Inferior parietal cortex (tissue), 1 donor: ENCODE data around the gene COPB2.

Experiments
- DNase-seq: peaks from one replicate; pipeline ENCODE4 v3.0.0-alpha.2; 2016; ENCODE audit errors: extremely low spot score

The COPB2 gene

GRCh38 chr3:139327861-139328260 lies 61.6 kb downstream of the COPB2 start:
- no peak for DNase-seq

GRCh38 chr3:139327231-139327630 lies 62.2 kb downstream of the COPB2 start:
- no peak for DNase-seq

- no peak for DNase-seq
Measured at GRCh38 chr3:139326707-139327106, 62.7 kb downstream of the COPB2 start.

GRCh38 chr3:139326131-139326530 lies 63.3 kb downstream of the COPB2 start:
- DNase-seq: no peak

- no peak for DNase-seq
Measured at GRCh38 chr3:139325551-139325950, 63.9 kb downstream of the COPB2 start.

- no peak for DNase-seq
Measured at GRCh38 chr3:139324456-139324855, 65.0 kb downstream of the COPB2 start.

- DNase-seq: no peak
Measured at GRCh38 chr3:139323146-139323545, 66.3 kb downstream of the COPB2 start.

- DNase-seq: no peak
Measured at GRCh38 chr3:139322346-139322745, 67.1 kb downstream of the COPB2 start.

- DNase-seq: no peak
Measured at GRCh38 chr3:139320551-139321309, 68.7 kb downstream of the COPB2 start.

- DNase-seq: no peak
Measured at GRCh38 chr3:139319428-139320402, 69.7 kb downstream of the COPB2 start.

GRCh38 chr3:139318826-139319225 lies 70.6 kb downstream of the COPB2 start:
- no peak for DNase-seq

- no peak for DNase-seq
Measured at GRCh38 chr3:139318431-139318816, 71.0 kb downstream of the COPB2 start.

GRCh38 chr3:139317660-139318430 lies 71.6 kb downstream of the COPB2 start:
- no peak for DNase-seq

- DNase-seq: no peak
Measured at GRCh38 chr3:139317215-139317614, 72.2 kb downstream of the COPB2 start.

GRCh38 chr3:139313921-139314320 lies 75.5 kb downstream of the COPB2 start:
- no peak for DNase-seq

GRCh38 chr3:139312959-139313358 lies 76.5 kb downstream of the COPB2 start:
- DNase-seq: no peak

- no peak for DNase-seq
Measured at GRCh38 chr3:139312416-139312815, 77.0 kb downstream of the COPB2 start.

GRCh38 chr3:139311557-139311956 lies 77.9 kb downstream of the COPB2 start:
- no peak for DNase-seq

- DNase-seq: no peak
Measured at GRCh38 chr3:139310474-139310933, 78.9 kb downstream of the COPB2 start.

GRCh38 chr3:139309880-139310279 lies 79.6 kb downstream of the COPB2 start:
- no peak for DNase-seq

GRCh38 chr3:139309061-139309591 lies 80.3 kb downstream of the COPB2 start:
- no peak for DNase-seq

- no peak for DNase-seq
Measured at GRCh38 chr3:139308560-139308959, 80.9 kb downstream of the COPB2 start.
